T-helper 22 cell (primary cell): ENCODE measurements around the gene WNT2B.
"Not testable (repeated sequence)": the region's sequence is repeated elsewhere in the genome, so short reads cannot be mapped to it uniquely, and the experiment has no call there.

Source experiments
- DNase-seq: peaks from one replicate; pipeline ENCODE4 v3.0.0-alpha.2; 2020; ENCODE audit warnings: low read depth

The WNT2B gene

DNA sequence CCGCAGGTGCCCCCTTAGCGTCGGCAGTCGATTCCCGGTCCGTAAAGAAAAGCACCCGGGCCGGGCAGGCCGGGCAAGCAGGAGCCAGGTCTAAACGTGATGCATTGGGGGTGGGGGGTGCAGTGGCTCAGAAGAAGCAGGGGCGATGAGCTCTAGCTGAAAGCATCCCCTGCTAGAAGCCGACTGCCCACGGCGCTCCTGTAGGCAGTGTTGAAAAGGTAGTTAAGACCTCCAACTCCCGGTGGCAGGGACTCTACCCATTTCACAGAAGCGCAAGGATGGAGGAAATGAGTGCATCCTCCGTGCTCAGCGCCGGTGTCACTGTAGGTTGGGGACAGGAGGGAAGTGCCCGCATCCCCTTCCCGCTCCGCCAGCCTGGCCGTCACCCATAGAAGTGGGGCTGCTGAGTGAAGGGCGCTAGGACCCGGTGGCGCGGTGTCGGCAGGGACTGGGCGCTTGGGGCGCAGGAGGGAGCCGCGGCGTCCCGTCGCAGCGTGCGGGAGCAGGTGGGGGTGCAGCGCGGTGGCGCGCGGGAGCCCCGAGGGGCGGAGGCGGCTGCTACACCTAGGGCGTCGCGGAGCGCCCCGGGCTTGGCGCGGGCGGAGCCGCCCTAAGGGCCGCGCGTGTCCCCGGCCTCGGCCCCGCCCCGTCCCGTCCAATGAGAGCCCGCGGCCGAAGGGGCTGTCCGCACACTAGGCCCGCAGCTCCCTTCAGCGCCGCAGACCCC is at the start of gene WNT2B:
Gene WNT2B (plus strand): TSS at position 688 of the 727 bp plus-strand sequence. CDS start 298 bp downstream, outside the sequence.
- peak; percentile 40 for DNase-seq

DNA sequence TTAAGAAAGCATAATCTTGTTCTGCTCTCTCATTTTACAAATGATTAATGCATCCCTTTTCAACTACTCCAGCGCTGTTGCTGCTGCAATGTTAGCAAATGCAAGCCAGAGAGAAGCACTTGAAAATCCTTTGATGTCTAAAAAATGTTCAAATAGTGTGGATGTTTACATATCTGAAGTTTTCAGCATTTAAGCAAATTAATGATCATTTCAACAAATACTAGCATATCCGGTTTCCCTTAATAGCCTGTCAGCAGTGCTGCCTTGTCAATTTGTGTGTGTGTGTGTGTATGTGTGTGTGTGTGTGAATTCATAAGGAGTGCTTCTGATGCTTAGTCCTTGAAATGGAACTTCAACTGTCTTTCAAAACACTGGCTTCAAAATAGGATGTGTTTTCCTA is 48.1 kb upstream of the WNT2B start:
- DNase-seq = no peak

DNA sequence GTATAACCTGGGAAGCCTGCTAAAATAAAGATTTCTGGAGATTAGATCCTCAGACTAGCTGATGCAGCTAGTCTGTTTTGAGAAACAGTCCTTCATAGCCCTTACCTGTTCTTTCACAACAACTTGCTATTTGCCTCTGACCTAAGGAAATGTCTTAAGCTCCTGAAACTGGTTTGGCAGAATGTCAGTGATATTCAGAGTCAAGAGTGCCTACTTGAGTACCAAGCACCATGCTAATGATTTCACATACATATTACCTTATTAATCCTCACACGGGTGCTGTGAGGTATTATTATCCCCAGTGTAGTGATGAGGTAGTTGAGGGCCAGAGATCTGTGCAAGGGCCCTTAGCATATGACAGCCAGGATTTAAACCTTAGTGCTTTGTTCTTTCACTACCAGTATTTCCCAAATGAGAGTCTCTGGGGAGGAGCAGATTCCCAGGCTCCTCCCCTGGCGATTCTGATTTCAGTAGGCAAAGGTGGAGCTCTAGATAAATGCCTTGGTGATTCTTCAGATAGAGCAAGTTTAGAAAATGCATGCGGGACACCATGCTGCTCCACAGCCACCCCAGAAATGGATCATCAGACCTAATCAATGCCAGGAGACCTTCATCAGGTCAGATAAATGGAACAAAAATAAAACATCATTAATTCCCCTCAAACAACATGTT is 47.4 kb upstream of the WNT2B start:
- no peak for DNase-seq

DNA sequence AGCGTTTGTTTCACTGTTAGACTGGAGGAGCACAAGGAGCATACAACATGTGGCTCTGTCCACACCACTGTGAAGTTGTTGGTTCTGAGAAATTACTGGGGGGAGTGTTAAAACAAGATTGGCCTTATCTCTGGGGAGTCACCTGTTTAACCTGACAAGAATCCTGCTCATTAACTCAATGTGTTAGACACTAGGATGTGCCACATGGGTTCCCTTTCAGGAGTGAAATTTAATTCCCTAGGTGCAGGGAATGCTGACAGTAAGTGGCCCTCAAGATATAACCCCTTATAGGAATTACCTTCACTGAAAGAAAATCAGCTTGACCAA is 45.8 kb upstream of the WNT2B start:
- DNase-seq = no peak

DNA sequence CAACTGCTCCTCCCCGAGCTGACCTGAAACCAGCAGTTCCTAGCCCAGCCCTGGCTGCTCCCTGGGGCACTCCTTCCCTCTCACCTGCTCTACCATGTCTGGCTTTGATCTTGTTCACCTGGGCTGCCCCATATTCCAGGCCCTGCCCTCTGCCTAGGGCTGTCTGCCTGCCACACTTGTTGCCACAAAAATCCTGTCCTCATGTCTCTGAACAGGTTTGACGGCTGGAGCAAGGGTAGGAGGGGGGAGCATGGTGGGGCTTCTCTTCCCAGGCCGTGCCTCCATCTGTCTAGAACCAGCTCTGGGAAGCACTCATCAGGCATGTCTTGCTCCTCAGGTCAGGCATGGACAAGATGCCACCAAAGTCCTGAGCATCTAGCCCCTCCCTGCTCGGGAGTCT is 44.3 kb upstream of the WNT2B start:
- no peak for DNase-seq

DNA sequence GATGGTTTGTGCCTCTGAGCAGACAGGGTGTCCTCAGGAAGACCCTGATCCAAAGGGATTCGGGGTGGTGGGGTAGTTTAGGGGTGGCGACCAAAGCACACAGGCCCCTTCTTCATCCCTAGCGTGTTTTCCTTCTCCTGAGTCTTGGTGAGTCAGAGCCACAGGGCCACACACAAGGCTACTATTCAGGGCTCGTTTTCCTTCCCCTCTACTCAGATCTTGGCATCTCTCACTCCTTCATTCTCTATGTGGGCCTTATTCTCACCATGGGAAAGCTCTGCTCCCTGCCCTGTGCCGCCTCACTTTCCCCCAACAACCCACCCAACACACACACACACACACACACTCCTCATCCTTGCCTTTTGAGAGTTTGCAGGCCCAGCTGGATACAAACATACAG is 43.6 kb upstream of the WNT2B start:
- DNase-seq = no peak

DNA sequence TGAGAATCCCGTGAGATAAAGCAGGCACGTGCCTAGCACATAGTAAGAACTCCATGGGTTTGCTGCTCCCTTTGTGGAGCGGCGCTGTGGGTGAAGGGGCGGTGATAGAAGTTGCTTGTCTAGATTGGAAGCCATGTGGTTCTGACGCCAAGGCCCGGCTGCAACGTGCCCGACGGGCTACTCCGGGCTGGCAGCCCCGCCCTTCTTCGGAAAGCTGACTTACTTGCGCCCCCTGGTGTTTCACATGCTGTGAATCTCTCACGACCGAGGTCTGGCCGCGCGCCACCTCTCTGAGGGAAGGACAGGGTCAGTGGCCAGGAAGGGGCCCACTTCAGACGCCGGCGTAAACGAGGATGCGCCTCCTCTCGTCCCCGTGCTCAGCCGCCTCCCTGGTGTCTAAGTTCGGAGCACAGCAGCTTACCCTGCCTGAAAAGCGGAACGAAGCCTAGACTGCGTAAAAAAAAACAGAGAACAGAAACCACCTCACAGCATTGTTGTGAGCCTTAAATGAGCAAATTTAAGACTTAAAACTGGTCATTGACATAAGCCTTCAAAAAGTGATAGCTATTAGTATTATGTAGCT is 42.6 kb upstream of the WNT2B start:
- DNase-seq = peak; percentile 68

DNA sequence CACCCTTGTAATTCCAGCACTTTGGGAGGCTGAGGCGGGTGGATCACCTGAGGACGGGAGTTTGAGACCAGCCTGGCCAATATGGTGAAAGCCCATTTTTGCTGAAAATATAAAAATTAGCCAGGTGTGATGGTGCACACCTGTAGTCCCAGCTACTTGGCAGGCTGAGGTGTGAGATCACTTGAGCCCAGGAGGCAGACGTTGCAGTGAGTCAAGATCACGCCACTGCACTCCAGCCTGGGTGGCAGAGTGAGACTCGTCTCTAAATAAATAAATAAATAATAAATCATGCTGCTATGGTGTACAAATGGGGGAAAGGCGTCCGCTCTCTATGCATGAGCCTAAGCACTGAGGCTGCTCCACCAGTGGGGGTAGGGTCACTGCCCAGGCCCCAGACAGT is 38.4 kb upstream of the WNT2B start:
- not testable (repeated sequence) for DNase-seq

DNA sequence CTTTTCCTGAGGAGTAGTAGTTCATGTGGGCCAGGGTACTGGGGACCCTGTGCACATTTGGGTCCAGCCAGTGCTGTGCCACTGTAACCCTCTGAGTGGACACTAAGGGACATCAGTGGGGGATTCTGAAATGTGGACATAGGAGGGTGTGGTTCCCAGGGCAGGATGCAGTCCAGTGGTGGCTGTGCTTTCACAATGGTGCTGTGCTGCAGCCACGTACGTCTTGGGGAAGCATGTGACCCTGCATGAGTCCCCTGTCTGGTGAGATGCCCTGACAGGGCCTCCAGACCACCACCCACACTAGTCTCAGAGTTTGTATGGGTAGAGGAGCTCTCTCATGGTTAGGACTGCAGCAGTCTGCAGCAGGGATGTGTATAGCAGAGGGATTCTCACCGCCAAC is 37.8 kb upstream of the WNT2B start:
- no peak for DNase-seq

DNA sequence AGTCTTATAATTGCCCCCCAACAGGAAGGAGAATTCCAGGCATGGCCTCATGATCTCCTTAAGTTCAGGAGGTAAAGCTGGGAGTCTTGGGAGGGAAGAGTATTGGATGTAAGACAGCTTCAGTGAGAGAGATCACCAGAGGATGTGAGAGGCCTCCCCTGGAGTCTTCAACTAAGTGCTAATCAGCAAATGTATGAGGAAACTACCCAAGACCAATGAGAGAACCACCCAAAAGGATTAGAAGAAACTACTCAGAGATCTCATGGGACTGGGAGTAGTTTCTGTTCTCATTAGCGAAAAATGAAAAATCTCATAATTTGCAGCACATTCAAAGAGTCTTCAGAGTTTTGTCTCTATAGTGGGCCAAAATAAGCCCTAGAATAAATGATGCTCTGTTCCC is 36.6 kb upstream of the WNT2B start:
- no peak for DNase-seq

DNA sequence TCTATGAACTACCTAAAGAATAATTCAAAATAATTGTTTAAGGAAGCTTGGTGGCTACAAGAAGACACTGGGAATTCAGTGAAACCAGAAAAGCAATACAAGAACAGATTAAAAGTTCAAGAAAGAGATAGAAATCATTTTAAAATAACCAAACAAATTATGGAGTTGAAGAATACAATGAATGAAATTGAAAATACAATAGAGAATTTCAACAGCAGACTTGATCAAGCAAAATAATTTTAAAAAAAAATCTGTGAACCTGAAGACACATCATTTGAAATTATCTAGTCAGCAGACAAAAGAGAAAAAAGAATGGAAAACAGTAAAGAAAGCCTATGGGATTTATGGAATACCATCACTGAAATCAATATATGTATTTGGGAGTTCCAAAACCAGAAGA is 31.2 kb upstream of the WNT2B start:
- no peak for DNase-seq

DNA sequence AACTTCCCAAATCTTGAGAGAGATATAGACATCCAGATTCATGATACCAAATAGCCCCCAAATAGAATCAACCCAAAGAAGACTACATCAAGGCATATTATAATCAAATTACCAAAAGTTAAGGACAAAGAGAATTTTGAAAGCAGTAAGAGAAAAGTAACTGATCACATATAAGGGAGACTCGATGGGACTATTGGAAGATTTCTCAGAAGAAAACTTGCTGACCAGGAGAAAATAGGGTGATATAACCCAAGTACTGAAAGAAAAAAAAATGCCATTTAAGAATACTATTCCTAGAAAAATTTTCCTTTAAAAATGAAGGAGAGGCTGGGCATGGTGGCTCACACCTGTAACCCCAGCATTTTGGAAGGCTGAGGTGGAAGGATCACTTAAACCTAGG is 30.5 kb upstream of the WNT2B start:
- no peak for DNase-seq

DNA sequence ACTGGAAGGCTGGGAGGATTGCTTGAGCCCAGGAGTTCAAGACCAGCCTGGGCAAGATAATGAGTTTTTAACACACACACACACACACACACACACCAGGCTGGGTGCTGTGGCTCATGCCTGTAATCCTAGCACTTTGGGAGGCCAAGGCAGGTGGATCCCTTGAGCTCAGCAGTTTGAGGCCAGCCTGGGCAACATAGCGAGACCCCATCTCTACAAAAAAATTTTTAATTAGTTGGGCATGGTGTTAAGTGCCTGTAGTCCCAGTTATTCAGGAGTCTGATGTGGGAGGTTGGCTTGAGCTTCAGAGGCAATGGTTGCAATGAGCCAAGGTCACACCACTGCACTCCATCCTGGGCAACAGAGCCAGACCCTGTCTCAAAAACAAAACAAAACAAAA is 22.7 kb upstream of the WNT2B start:
- DNase-seq = not testable (repeated sequence)

DNA sequence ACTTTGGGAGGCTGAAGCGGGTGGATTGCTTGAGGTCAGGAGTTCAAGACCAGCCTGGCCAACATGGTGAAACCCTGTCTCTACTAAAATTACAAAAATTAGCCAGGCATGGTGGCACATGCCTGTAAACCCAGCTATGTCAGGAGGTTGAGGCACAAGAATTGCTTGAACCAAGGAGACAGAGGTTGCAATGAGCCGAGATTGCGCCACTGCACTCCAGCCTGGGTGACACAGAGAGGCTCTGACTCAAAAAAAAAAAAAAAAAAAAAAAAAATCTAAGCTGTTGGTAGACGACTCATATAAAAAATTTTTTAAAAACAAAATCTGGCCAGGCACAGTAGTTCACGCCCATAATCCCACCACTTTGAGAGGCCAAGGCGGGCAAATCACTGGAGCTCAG is 21.1 kb upstream of the WNT2B start:
- DNase-seq = not testable (repeated sequence)

DNA sequence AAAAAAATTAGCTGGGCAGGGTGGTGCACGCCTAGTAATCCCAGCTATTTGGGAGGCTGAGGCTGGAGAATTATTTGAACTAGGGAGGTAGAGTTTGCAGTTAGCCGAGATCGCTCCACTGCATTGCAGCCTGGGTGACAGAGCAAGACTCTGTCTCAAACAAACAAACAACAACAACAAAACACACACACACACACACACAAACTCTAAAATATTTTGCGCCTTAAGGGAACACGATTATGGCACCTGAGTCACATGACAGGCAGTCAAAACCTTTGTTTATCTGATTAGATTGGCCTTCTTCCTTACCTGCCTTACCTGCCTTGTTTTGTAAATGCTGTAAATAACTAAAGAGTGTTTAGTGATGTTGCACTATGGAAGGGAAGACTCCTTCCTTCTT is 20.6 kb upstream of the WNT2B start:
- DNase-seq = no peak

DNA sequence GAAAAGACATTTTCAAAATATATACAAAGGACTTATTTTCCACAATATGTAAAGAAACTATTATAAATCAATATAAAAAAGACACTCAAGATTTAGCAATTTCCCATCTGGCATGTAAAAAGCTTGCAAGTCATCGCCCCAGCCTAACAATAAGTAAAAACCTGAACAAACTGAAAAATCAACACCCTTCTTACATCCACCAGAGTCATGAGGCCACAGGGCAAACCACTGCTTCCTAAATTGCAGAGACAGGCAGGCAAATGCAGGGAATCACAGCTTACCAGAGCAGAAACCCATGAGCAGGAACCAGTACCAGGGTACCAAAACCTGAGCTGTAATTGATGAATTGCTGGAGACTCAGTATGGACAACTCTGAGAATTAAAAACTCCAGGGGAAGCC is 16.7 kb upstream of the WNT2B start:
- DNase-seq = no peak

DNA sequence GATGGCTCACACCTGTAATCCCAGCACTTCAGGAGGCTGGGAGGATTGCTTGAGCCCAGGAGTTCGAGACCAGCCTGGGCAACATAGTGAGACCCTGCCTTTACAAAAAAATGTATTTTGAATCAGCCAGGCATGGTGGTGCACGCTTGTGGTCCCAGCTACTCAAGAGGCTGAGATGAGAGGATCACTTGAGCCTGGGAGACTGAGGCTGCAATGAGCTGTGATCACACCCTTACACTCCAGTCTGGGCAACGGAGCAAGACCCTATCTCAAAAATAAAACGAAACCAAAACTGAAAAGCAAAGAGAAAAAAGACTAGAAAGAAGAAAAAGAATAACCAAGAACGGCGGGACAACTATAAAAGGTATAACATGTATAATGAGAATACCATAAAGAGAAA is 15.4 kb upstream of the WNT2B start:
- no peak for DNase-seq

DNA sequence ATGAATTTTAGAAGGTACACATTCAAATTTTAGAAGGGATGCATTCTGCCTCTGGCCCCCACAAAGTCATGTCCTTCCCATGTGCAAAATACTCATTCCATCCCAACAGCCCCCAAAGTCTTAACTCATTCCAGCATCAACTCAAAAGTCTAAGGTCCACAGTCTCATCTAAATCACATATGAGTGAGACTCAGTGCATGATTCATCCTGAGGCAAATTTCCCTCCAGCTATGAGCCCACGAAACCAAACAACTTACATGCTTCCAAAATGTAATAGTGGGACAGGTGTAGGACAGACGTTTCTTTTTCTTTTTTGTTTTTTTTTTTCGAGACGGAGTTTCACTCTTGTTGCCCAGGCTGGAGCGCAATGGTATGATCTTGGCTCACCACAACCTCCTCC is 12.5 kb upstream of the WNT2B start:
- DNase-seq = no peak

DNA sequence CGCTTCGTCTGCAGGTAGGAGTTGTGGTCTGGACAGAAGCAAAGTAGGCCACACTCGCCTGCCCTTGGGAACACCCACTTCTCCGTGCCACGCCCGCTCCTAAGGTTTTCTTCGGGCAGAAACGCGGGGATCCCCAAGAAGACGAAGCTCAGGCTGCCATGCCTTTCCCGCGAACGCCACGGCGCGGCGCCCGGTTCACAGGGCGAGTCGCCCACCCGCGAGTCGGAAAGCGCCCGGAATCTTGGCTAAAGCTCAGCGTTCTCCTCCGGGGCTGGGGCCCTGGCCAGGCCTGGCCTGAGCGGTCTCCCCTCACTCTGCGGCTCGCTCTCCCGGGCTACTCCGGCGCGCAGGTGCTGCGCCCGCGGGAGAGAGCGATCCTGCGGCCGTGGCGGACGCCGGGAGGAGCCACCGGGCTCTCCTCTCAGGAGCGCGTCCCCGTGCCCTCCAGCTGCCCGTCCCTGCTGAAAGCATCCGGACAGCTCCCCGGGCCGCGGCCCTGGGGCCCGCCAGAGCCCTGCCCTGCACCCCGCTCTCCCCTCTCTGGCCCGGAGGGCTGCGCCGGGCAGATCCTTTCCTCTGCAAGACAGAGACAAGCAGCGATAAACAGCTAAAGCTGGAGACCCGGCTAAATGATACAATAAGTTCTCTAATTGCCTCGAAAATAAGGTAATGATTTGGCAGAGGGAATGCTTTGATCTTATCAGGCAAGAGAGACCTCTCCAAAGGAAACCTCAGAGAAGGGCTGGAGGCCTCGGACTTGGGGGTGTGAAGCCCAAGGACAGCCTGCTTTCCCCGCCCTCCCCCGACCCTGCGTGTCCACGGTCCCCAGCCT is 6.7 kb upstream of the WNT2B start:
- DNase-seq = no peak

DNA sequence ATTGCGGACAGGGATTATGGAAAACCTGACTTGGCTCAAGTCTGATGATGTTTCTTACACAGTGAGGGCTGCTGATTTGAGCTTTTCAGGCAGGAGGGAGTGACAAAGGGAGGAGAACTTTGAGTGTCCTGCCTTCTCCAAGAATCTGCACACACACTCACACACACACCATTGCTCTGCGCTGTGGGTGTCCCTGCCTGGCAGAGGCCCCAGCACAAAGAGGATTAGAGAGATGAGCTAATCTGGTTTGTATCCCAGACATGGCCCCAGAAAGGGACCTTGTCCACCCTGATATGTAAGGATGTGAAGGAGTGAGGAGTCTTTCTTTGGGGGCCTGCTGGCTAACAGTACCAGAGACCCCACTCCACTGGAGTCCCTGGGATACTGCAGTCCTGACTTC is 5.9 kb upstream of the WNT2B start:
- no peak for DNase-seq

DNA sequence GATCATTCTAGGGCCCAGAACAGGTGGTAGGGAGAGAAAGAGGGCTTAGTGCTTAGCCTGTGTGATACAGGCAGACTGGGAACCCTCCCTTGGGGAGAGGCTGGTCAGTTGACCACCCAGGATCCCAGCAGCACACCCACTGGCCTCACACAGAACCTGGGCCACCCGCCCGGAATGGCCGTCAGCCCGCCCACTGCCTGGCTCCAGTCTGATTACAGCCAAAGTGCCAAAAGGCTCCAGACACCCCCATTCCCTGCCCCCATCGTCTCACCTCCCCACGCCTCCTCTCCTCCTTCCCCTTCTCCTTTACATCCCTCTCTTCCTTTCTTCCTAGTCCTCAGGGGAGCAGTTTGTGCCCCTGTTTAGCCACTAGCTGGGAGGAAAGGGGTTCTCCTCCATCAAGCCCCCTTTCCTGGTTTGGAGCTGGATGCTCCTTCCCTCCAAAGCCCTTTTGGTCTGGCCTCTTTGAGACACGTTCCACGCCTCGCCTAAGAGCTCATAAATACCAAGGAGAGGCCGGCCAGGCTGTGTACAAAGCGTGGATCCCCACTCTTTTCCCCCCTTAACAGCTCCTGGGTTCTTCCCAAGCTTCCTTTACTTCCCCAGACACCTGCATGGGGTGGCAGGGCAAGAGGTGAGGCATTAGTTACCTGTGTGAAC is 4.6 kb upstream of the WNT2B start:
- no peak for DNase-seq

DNA sequence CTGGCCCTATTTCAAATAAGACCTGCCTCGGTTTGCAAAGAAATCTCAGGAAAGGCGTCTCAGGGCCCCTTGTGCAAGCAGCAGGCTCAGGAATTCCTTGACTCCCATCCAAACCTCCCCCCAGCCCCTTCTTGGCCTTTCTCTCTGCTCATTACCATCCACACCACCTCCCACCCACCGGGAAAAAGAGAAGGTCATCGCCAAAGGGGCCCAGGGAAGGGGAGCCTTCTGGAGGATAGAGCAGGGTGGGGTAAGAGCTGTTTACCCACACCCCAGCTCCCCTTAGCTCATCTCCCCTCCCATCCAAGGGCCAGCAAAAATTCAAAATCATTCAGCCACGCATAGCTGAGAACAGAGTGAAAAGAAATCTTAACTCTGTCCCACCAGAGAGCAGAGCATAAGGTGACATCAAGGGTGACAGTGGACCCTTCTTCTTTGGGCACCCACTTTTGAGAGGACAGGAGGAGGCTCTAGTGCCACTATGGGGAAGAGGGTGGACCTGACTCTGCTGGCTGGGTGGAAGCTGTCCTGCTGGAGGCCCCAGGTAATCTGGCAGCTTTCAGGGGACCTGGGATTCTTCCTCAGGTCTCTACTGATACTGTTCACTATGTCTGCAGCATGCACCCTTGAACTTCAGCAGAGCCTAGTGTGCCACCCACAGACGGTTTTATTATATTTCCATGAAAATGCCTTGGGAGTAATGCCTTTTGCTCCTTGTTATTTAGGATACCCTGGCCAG is 3.9 kb upstream of the WNT2B start:
- DNase-seq = no peak
